DND-41 (cell line): ENCODE results near the gene CFAP61.

Experiments
- ATAC-seq: fragments of 200-7000 bp; cut with Tn5 transposase; 3 replicates; pipeline ENCODE4 v1.9.1; 2021; ENCODE audit warnings: low read depth; ENCODE audit not compliant: insufficient read depth
- DNase-seq: peaks from one replicate; pipeline ENCODE4 v3.0.0-alpha.2; 2020
- H2AFZ ChIP-seq: 2 replicates; pipeline ENCODE4 v1.6.0; 2012; ENCODE audit warnings: low read depth, low read length
- H3K27ac ChIP-seq: 2 replicates; pipeline ENCODE4 v1.5.1; 2012; ENCODE audit warnings: low read length, inconsistent platforms
- H3K27me3 ChIP-seq: fragments of 200-600 bp; sonication (generic); 2 replicates; pipeline ENCODE4 v1.6.0; 2012; ENCODE audit warnings: low read length, mild to moderate bottlenecking, inconsistent platforms; ENCODE audit not compliant: insufficient read depth, poor library complexity
- H3K36me3 ChIP-seq: 2 replicates; pipeline ENCODE4 v1.5.1; 2012; ENCODE audit warnings: low read length, inconsistent platforms; ENCODE audit not compliant: insufficient read depth
- H3K4me1 ChIP-seq: 2 replicates; pipeline ENCODE4 v1.5.1; 2012; ENCODE audit warnings: mild to moderate bottlenecking, low read length; ENCODE audit not compliant: insufficient read depth
- H3K4me2 ChIP-seq: 2 replicates; pipeline ENCODE4 v1.6.0; 2012; ENCODE audit warnings: mild to moderate bottlenecking, moderate library complexity, low read length, inconsistent platforms; ENCODE audit not compliant: insufficient read depth
- H3K4me3 ChIP-seq, 2 experiments: fragments of 200-600 bp in 1 of 2; shearing (Covaris generic) in 1 of 2; 2 replicates each; pipeline ENCODE4 v1.5.1; 2012 to 2016; ENCODE audit warnings: inconsistent platforms in 2 of 2, low read length in 2 of 2, mild to moderate bottlenecking in 2 of 2, low read depth in 1 of 2, moderate library complexity in 1 of 2
- H3K79me2 ChIP-seq: 2 replicates; pipeline ENCODE4 v1.6.0; 2012; ENCODE audit warnings: low read length, inconsistent platforms; ENCODE audit not compliant: insufficient read depth
- H3K9ac ChIP-seq: 2 replicates; pipeline ENCODE4 v1.6.0; 2012; ENCODE audit warnings: low read depth, mild to moderate bottlenecking, inconsistent platforms, low read length, moderate library complexity
- H3K9me3 ChIP-seq: 2 replicates; pipeline ENCODE4 v1.5.1; 2012; ENCODE audit warnings: low read length, moderate library complexity, mild to moderate bottlenecking, inconsistent platforms; ENCODE audit not compliant: insufficient read depth, severe bottlenecking
- H4K20me1 ChIP-seq: 2 replicates; pipeline ENCODE4 v1.6.0; 2012; ENCODE audit warnings: low read length; ENCODE audit not compliant: insufficient read depth
- CTCF ChIP-seq: IDR thresholded peaks from 2 replicates; pipeline ENCODE4 v1.5.1; 2012; ENCODE audit warnings: borderline replicate concordance, low read length, moderate library complexity, mild to moderate bottlenecking; ENCODE audit not compliant: poor library complexity, severe bottlenecking; ENCODE audit errors: extremely low read depth
- EZH2 ChIP-seq: IDR thresholded peaks from 3 replicates; pipeline ENCODE4 v1.6.1; 2012; ENCODE audit warnings: borderline replicate concordance, low read depth, mild to moderate bottlenecking, moderate library complexity, low read length, inconsistent platforms; ENCODE audit not compliant: severe bottlenecking

CFAP61 gene

GRCh38 chr20:20192366-20192765 lies 140.0 kb downstream of the CFAP61 start:
- Histone ChIP-seq H3K27ac (no peak overlapping the region), H3K36me3 (no peaks in the 10 kb centered on the region), H3K4me1 (no peaks in the 10 kb centered on the region), H4K20me1 (no peaks in the 10 kb centered on the region), H3K4me2 (no peak overlapping the region), H3K9ac (no peak overlapping the region), H3K27me3 (peaks cover 4% of the 10 kb centered on the region), H3K79me2 (no peaks in the 10 kb centered on the region), H3K4me3 (no peak overlapping the region), H2AFZ (no peak overlapping the region), H3K9me3 (no peaks in the 10 kb centered on the region)
- no peak for ATAC-seq
- TF ChIP-seq EZH2 (no peak), CTCF (no peak)
- no peak for DNase-seq

GRCh38 chr20:20195021-20195705 lies 142.8 kb downstream of the CFAP61 start:
- peaks cover 4% of the 10 kb centered on the region for H3K27me3 ChIP-seq
- no peaks in the 10 kb centered on the region for H4K20me1 ChIP-seq
- no peak overlapping the region for H3K9ac ChIP-seq
- H3K27ac ChIP-seq = no peak overlapping the region
- TF ChIP-seq CTCF = no peak
- no peak for TF ChIP-seq EZH2
- no peaks in the 10 kb centered on the region for H3K4me1 ChIP-seq
- H3K79me2 ChIP-seq = no peaks in the 10 kb centered on the region
- DNase-seq (no peak), ATAC-seq (no peak)
- no peak overlapping the region for H2AFZ ChIP-seq
- no peaks in the 10 kb centered on the region for H3K36me3 ChIP-seq
- no peaks in the 10 kb centered on the region for H3K9me3 ChIP-seq
- H3K4me3 ChIP-seq = no peak overlapping the region
- no peak overlapping the region for H3K4me2 ChIP-seq

GRCh38 chr20:20196610-20197009 lies 144.3 kb downstream of the CFAP61 start:
- H3K36me3 ChIP-seq = no peaks in the 10 kb centered on the region
- no peaks in the 10 kb centered on the region for H4K20me1 ChIP-seq
- H3K9me3 ChIP-seq = no peaks in the 10 kb centered on the region
- ATAC-seq (no peak), DNase-seq (no peak)
- no peak overlapping the region for H3K4me3 ChIP-seq
- no peak overlapping the region for H3K4me2 ChIP-seq
- no peaks in the 10 kb centered on the region for H3K4me1 ChIP-seq
- H3K27me3 ChIP-seq = peaks cover 4% of the 10 kb centered on the region
- H3K9ac ChIP-seq = no peak overlapping the region
- H3K27ac ChIP-seq = no peak overlapping the region
- H3K79me2 ChIP-seq = no peaks in the 10 kb centered on the region
- H2AFZ ChIP-seq = no peak overlapping the region
- TF ChIP-seq EZH2 (no peak), CTCF (no peak)

GRCh38 chr20:20198011-20198410 lies 145.7 kb downstream of the CFAP61 start:
- Histone ChIP-seq H3K79me2 (no peaks in the 10 kb centered on the region), H3K4me2 (no peak overlapping the region), H3K4me1 (no peaks in the 10 kb centered on the region), H3K27me3 (peaks cover 4% of the 10 kb centered on the region), H3K9ac (no peak overlapping the region), H4K20me1 (no peaks in the 10 kb centered on the region), H3K9me3 (no peaks in the 10 kb centered on the region), H3K36me3 (no peaks in the 10 kb centered on the region), H3K4me3 (no peak overlapping the region), H2AFZ (no peak overlapping the region), H3K27ac (no peak overlapping the region)
- DNase-seq (no peak), ATAC-seq (no peak)
- TF ChIP-seq EZH2 (no peak), CTCF (no peak)
